Left lung (tissue), 10 donors: ENCODE data around the gene APOO. TPM values are rescaled to one million over a fixed set of nuclear protein-coding genes. Genes with fewer than 3 reads are reported as not detected.

ENCODE experiments used
- ATAC-seq: fragments of 200-7000 bp; cut with Tn5 transposase; one replicate; pipeline ENCODE4 v1.9.1; 2020; ENCODE audit warnings: moderate library complexity
- DNase-seq, 4 donors: peaks; one replicate each; pipeline ENCODE4 v3.0.0-alpha.2; 2013 to 2020
- H3K27ac ChIP-seq, 2 donors: fragments of 200-600 bp; sonication (generic) in 1 of 2; one replicate each; pipeline versions ENCODE4 v1.5.0 to v1.8.0; 2020 to 2021
- H3K27me3 ChIP-seq, 2 donors: fragments of 200-600 bp; sonication (generic) in 1 of 2; one replicate each; pipeline versions ENCODE4 v1.5.0 to v1.8.0; 2020 to 2021
- H3K36me3 ChIP-seq, 2 donors: fragments of 200-600 bp; sonication (generic) in 1 of 2; one replicate each; pipeline versions ENCODE4 v1.5.0 to v1.8.0; 2020 to 2021
- H3K4me1 ChIP-seq, 2 donors: fragments of 200-600 bp; one replicate each; pipeline ENCODE4 v1.8.0; 2021
- H3K4me3 ChIP-seq, 2 donors: fragments of 200-600 bp; sonication (generic) in 1 of 2; one replicate each; pipeline versions ENCODE4 v1.5.0 to v1.8.0; 2020 to 2021; ENCODE audit warnings: mild to moderate bottlenecking in 1 of 2
- H3K9me3 ChIP-seq, 2 donors: fragments of 200-600 bp; sonication (generic) in 1 of 2; one replicate each; pipeline versions ENCODE4 v1.5.0 to v1.8.0; 2020 to 2021
- CTCF ChIP-seq, 2 donors: fragments of 200-600 bp; sonication (generic) in 1 of 2; IDR thresholded peaks; one replicate each; pipeline versions ENCODE4 v1.5.0 to v1.8.0; 2021; ENCODE audit warnings: antibody characterized with exemption in 2 of 2
- intact Hi-C, 2 donors: fragments of 100-400 bp; cut with DNase I; formaldehyde crosslinking; loops; one replicate each; pipeline versions ENCODE4 v1.11.2 to v1.14.2; 2022
- polyA plus RNA-seq, 6 donors: library from polyadenylated mRNA; unstranded; fragments of 120-200 nt; gene quantifications; one replicate each; pipeline ENCODE4 v1.2.1, GENCODE V29; 2013; ENCODE audit not compliant: insufficient read length in 6 of 6
- total RNA-seq, 2 donors: library from RNA; stranded (reverse); fragmentation: NEBNext Ultra II Directional; extraction: Animal tissue kit (Norgen Biotek cat#: 25700); gene quantifications; one replicate each; pipeline ENCODE4 v1.2.1, GENCODE V29; 2021
- donor health status: DM: no; HTN: yes; CAD: no.
- donor health status: DM: no; HTN: no; CAD: no.

Gene APOO
- total and polyA plus RNA-seq, 8 donors: 15.9 to 24.3 (median 19.6) TPM

- ATAC-seq (peak; percentile 48), DNase-seq (no peak)
- no peak overlapping the region for H3K27ac ChIP-seq
- no peaks in the 10 kb centered on the region for H3K9me3 ChIP-seq
- TF ChIP-seq CTCF (IDR thresholded peaks at IDR 0.05): no peak
- H3K4me1 ChIP-seq: no peaks in the 10 kb centered on the region
- intact Hi-C loops: no loop called here
- H3K36me3 ChIP-seq: no peaks in the 10 kb centered on the region
- H3K4me3 ChIP-seq: no peak overlapping the region
- H3K27me3 ChIP-seq: no peaks in the 10 kb centered on the region
Observed at GRCh38 chrX:23890933-23891332, 16.8 kb downstream of the APOO start.

GRCh38 chrX:23888887-23889501, 18.7 kb downstream of the APOO start:
- no peak for TF ChIP-seq CTCF (IDR thresholded peaks at IDR 0.05)
- DNase-seq (no peak), ATAC-seq (no peak)
- no peak overlapping the region for H3K4me3 ChIP-seq
- intact Hi-C loops: no loop called here
- peaks cover 0 to 15% of the 10 kb centered on the region in 2 donors for H3K4me1 ChIP-seq
- no peak overlapping the region for H3K27ac ChIP-seq
- H3K36me3 ChIP-seq: no peaks in the 10 kb centered on the region
- no peaks in the 10 kb centered on the region for H3K27me3 ChIP-seq
- H3K9me3 ChIP-seq: no peaks in the 10 kb centered on the region

GRCh38 chrX:23887918-23888317, 19.8 kb downstream of the APOO start:
- Histone ChIP-seq H3K27ac (no peak overlapping the region), H3K9me3 (no peaks in the 10 kb centered on the region), H3K4me3 (no peak overlapping the region), H3K4me1 (peaks cover 0 to 16% of the 10 kb centered on the region in 2 donors), H3K27me3 (no peaks in the 10 kb centered on the region), H3K36me3 (no peaks in the 10 kb centered on the region)
- no peak for ATAC-seq
- no peak for TF ChIP-seq CTCF (IDR thresholded peaks at IDR 0.05)
- DNase-seq: no peak
- intact Hi-C loops: no loop called here

GRCh38 chrX:23887451-23887850, 20.3 kb downstream of the APOO start:
- no peak overlapping the region for H3K27ac ChIP-seq
- no peak overlapping the region for H3K4me3 ChIP-seq
- DNase-seq (no peak), ATAC-seq (peak; percentile 14)
- no peak for TF ChIP-seq CTCF (IDR thresholded peaks at IDR 0.05)
- intact Hi-C loops: no loop called here
- no peaks in the 10 kb centered on the region for H3K9me3 ChIP-seq
- no peaks in the 10 kb centered on the region for H3K36me3 ChIP-seq
- H3K27me3 ChIP-seq: no peaks in the 10 kb centered on the region
- peaks cover 0 to 16% of the 10 kb centered on the region in 2 donors for H3K4me1 ChIP-seq

GRCh38 chrX:23885803-23886202, 21.9 kb downstream of the APOO start:
- no peak for ATAC-seq

More at GRCh38 chrX:23885803-23886202, 21.9 kb downstream of the APOO start:
- intact Hi-C loops: no loop called here
- no peak for TF ChIP-seq CTCF (IDR thresholded peaks at IDR 0.05)
- H3K27me3 ChIP-seq: no peaks in the 10 kb centered on the region
- H3K27ac ChIP-seq: no peak overlapping the region
- peaks cover 0 to 16% of the 10 kb centered on the region in 2 donors for H3K4me1 ChIP-seq
- no peak for DNase-seq
- H3K36me3 ChIP-seq: no peaks in the 10 kb centered on the region
- no peaks in the 10 kb centered on the region for H3K9me3 ChIP-seq
- no peak overlapping the region for H3K4me3 ChIP-seq
